ENCODE results near the gene PTGS2.

The PTGS2 gene

GRCh38 chr1:186708694-186709097 lies 28.5 kb upstream of the PTGS2 start:
- TF ChIP-seq, protein P1, sequence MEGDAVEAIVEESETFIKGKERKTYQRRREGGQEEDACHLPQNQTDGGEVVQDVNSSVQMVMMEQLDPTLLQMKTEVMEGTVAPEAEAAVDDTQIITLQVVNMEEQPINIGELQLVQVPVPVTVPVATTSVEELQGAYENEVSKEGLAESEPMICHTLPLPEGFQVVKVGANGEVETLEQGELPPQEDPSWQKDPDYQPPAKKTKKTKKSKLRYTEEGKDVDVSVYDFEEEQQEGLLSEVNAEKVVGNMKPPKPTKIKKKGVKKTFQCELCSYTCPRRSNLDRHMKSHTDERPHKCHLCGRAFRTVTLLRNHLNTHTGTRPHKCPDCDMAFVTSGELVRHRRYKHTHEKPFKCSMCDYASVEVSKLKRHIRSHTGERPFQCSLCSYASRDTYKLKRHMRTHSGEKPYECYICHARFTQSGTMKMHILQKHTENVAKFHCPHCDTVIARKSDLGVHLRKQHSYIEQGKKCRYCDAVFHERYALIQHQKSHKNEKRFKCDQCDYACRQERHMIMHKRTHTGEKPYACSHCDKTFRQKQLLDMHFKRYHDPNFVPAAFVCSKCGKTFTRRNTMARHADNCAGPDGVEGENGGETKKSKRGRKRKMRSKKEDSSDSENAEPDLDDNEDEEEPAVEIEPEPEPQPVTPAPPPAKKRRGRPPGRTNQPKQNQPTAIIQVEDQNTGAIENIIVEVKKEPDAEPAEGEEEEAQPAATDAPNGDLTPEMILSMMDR (IDR thresholded peaks at IDR 0.05; ENCODE audit: insufficient read depth, low read length, poor library complexity, severe bottlenecking): no peak
- H3K4me3 ChIP-seq (replicated peaks; ENCODE audit: low read depth, low read length): no peak overlapping the region
- H3K36me3 ChIP-seq (ENCODE audit: control insufficient read depth, insufficient read depth, low read length): no peaks in the 10 kb centered on the region
- no peak for DNase-seq (ENCODE audit: extremely low read depth, insufficient read length)
- no peaks in the 10 kb centered on the region for H3K27me3 ChIP-seq (replicated peaks; ENCODE audit: control insufficient read depth, insufficient read depth, low read length)

DNA sequence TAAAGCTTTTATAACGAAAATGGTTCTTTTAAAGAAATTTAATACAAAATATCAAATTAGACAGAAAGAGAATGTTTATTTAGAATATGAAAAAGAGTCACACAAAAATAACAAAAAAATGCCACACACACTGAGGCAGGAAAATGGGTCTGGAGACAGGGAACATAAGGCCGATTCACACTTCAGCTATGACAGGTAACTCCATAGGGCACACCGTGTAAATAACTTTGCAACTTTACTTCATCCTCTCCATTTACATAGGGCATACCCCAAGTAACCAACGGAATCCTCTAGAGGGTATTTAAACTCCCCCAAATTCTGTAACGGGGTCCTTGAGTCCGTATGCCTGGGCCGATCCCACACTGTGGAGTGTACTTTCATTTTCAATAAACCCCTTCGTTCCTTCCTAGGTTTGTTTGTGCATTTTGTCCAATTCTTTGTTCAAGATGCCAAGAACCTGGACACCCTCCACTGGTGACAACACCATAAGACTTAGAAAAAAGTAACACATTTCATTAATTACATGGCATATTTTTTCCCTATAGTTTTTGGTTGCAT lies 23.1 kb upstream of the PTGS2 start:
- TF ChIP-seq, protein P1 (IDR thresholded peaks at IDR 0.05; ENCODE audit: insufficient read depth, low read length, poor library complexity, severe bottlenecking): no peak
- Histone ChIP-seq H3K27me3 (replicated peaks; ENCODE audit: control insufficient read depth, insufficient read depth, low read length) (no peaks in the 10 kb centered on the region), H3K4me3 (replicated peaks; ENCODE audit: low read depth, low read length) (no peak overlapping the region), H3K36me3 (ENCODE audit: control insufficient read depth, insufficient read depth, low read length) (no peaks in the 10 kb centered on the region)
- DNase-seq (ENCODE audit: extremely low read depth, insufficient read length): no peak

DNA sequence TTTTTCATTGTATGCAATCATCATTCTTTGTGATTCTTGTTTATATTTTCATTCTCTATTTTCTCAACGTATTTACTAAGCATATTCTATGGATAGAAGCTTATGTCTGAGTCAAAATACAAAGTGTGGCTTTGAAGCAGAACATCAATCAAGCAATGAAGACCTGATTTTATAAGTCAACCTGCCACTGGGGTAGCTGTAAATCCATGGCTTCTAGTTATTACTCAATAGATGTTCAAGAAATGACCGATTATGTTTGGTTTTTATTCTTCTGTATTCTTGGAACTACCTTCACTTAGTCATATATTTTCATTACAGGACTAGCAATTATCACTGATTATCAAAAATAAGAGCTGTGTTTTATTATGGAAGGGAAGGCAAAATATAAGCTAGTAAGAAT lies 20.5 kb upstream of the PTGS2 start:
- H3K36me3 ChIP-seq (ENCODE audit: control insufficient read depth, insufficient read depth, low read length): no peaks in the 10 kb centered on the region
- peak; percentile 26 for DNase-seq (ENCODE audit: extremely low read depth, insufficient read length)
- TF ChIP-seq, protein P1 (IDR thresholded peaks at IDR 0.05; ENCODE audit: insufficient read depth, low read length, poor library complexity, severe bottlenecking): no peak

DNA sequence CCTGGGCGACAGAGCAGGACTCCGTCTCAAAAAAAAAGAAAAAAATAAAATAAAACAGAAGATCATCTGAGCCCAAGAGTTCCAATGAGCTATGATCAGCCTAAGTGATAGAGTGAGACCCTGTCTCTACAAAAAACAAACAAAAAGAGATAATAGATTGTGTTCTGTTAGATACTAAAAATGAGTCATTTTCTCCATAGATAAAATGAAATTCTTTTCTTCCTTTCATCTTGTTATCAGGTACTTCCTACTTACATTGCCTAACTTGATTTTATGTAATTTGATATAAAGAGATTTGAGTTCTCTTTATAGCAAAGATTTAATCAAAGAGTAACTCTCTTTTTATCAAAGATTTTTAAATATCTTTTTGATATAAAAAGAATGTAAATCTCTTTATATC lies 19.3 kb upstream of the PTGS2 start:
- TF ChIP-seq, protein P1 (IDR thresholded peaks at IDR 0.05; ENCODE audit: insufficient read depth, low read length, poor library complexity, severe bottlenecking): no peak
- H3K4me3 ChIP-seq (replicated peaks; ENCODE audit: low read depth, low read length): no peak overlapping the region
- no peaks in the 10 kb centered on the region for H3K27me3 ChIP-seq (replicated peaks; ENCODE audit: control insufficient read depth, insufficient read depth, low read length)
- no peaks in the 10 kb centered on the region for H3K36me3 ChIP-seq (ENCODE audit: control insufficient read depth, insufficient read depth, low read length)
- no peak for DNase-seq (ENCODE audit: extremely low read depth, insufficient read length)

More for the DNA sequence above, 20.5 kb upstream of the PTGS2 start:
- H3K27me3 ChIP-seq (replicated peaks; ENCODE audit: control insufficient read depth, insufficient read depth, low read length): no peaks in the 10 kb centered on the region
- H3K4me3 ChIP-seq (replicated peaks; ENCODE audit: low read depth, low read length): no peak overlapping the region

DNA sequence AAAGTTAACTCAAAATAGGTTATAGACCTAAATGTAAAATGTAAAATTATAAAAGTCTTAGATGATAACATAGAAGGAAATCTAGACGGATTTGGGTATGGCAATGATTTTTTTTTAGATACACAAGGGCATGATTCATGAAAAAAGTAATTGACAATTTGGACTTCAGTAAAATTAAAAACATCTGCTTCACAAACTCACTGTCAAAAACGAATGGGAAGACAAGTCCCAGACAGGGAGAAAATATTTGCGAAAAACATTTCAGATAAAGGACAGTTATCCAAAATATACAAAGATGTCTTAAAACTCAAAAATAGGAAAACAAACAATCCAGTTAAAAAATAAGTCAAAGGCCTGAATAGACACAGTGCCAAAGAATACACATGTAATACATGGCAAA lies 9.7 kb upstream of the PTGS2 start:
- no peaks in the 10 kb centered on the region for H3K36me3 ChIP-seq (ENCODE audit: control insufficient read depth, insufficient read depth, low read length)
- no peaks in the 10 kb centered on the region for H3K27me3 ChIP-seq (replicated peaks; ENCODE audit: control insufficient read depth, insufficient read depth, low read length)
- H3K4me3 ChIP-seq (replicated peaks; ENCODE audit: low read depth, low read length): no peak overlapping the region
- TF ChIP-seq, protein P1 (IDR thresholded peaks at IDR 0.05; ENCODE audit: insufficient read depth, low read length, poor library complexity, severe bottlenecking): no peak
- no peak for DNase-seq (ENCODE audit: extremely low read depth, insufficient read length)

- Histone ChIP-seq H3K4me3 (replicated peaks; ENCODE audit: low read depth, low read length) (no peak overlapping the region), H3K36me3 (ENCODE audit: control insufficient read depth, insufficient read depth, low read length) (no peaks in the 10 kb centered on the region), H3K27me3 (replicated peaks; ENCODE audit: control insufficient read depth, insufficient read depth, low read length) (no peaks in the 10 kb centered on the region)
- TF ChIP-seq, protein P1 (IDR thresholded peaks at IDR 0.05; ENCODE audit: insufficient read depth, low read length, poor library complexity, severe bottlenecking): no peak
- DNase-seq (ENCODE audit: extremely low read depth, insufficient read length): no peak
These were observed 9.2 kb upstream of the PTGS2 start for GRCh38 chr1:186689376-186689775.
